ENCODE results near the gene MLEC.

- TF ChIP-seq SIN3A (IDR thresholded peaks at IDR 0.05; ENCODE audit: borderline replicate concordance, insufficient read depth, low read length) (no peak), POLR2AphosphoS5 (IDR thresholded peaks at IDR 0.05; ENCODE audit: low read depth, low read length) (no peak), TAF1 (IDR thresholded peaks at IDR 0.05; ENCODE audit: borderline replicate concordance, insufficient read depth, low read length) (no peak), REST (IDR thresholded peaks at IDR 0.05; ENCODE audit: insufficient read depth in 1 of 2, low read depth in 2 of 2, low read length in 2 of 2) (no peak), FOXP2 (optimal IDR thresholded peaks at IDR 0.05; ENCODE audit: borderline replicate concordance, extremely low read depth, extremely low read length, insufficient read depth) (no peak)
Measured at GRCh38 chr12:120653611-120654010, 33.3 kb upstream of the MLEC start.
